Measurements from ENCODE around the gene MFAP4.

Gene MFAP4

DNA sequence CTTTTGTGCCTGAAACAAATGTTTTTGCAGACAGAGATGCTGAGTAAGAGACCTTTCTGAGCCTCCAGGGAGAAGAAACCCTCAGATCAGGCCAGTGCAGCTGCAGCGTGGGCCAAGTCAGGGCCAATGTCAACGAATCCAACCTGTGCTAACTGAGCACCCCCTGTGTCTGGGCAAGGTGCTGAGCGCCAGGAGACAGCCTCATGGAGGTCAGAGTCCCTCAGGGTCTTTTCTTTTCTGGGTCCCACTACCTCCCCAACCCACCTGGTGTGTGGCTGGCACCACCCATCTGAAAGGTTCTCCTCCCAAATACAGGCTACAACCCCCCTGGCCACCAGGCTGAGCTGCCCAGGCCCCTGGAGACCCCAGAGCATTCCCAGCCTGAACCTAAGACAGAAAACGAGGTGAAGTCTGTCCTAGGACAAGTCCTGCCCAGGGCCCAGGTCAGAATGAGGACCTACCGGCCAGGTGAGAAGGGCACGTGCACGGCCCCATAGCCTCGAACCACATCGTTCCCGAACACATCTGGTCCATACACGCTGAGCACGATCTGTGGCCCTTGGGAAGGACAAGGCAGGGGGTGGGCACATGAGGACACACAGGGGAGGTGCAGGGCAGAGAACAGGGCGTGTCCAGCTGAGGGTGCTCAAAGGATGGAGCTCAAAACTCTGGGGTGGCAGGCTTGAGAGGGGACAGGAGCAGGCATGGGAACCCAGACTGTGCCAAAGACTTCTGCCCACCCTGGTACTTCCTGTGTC is 39.5 kb downstream of the MFAP4 start:
- DNase-seq: peak; percentile 49

DNA sequence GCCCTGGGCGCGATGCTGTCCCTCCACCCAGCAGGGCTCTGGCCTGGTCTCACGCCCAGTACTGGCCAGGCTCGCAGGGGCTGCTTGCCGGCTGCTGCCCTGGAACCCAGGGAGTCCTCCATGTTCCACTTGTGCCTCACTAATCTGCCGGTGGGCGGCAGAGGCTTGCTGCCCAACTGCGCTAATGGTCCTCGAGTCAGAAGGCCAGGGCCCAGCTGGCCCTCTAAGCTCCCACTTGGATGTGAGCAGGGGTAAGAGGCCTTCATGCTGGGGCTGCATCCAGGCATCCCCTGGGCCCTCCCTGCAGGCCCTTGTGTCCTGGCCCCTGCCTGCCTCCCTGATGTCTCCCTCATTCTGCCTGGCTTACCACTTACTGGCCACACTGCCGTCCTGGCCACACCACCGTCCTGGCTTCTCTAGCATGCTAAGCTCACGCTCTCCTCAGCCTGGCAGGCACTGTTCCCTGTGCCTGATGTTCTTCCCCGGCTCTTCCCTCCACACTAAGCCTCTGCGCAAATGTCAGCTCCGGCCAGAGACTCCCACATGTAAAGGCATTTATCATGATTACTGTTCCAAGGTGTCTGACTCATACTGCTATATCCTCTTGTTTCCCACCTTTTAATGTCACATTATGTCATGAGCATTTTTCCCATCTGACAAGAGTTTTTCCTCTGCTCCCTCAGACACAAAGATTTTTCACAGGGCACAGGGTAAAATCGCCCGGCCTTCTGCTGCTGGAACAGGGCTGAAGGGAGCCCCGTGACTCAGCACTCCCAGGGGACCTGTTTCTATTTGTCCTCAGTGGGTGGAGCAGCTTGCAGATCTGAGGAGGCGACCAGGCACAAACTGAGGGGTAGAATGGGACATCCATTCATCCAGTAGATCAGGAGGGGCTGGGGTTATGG is 40.4 kb downstream of the MFAP4 start:
- peak; percentile 81 for DNase-seq

DNA sequence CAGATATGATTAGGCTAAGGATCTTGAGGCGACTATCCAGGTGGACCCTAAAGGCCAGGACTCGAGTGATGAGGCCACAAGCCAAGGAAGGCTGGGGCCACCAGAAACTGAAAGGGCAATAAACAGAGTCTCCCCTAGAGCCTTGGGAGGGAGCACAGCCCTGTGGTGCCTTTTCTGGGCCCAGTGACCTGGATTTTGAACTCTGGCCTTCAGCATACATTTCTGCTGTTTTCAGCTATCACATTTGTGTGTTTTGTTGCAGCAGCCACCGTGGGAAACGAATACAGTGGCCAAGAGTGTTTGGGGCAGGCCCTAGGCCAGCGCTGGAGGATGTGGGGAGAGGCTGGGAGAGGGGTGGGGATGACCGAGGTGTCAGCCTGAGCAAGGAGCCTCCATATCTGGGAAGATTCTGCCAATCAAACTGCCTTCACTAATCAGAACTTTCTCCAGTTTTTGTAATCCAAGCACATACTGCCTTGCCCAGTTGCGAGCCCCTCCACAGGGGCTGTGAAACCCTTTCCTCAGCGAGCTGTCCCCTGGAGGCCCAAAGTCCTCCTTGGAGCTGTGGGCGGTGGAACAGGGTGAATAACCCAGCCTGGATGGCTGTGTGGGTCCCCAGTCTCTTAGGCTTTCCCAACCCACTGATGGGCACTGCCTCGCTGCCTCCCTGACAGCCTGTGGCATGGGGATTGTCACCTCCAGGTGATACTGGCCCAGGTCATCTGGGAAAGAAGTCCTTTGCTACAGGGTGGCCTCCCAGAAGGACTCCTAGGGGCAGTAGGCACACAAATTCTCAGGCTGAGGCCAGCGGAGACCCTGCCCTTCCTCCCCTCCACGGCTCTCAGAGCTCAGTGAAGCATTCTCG is 41.3 kb downstream of the MFAP4 start:
- peak; percentile 52 for DNase-seq

DNA sequence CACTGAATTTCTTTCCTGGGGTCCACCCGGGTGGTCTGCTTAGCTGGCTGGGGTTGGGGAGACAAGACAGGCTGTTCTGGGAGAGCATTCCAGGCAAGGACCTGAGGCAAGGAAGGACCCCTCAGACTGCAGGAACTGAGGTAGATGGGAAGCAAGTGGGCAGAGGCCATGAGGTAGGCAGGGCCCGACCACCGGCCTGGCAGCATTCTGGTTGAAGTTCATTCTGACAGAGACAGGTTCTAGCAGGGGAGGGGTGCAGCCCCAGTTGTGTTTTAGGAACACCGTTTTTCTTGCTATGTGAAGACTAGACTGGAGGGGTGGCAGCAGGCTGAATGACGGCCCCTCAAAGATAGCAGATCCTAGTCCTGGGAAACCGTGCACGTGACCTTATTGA is 41.9 kb downstream of the MFAP4 start:
- DNase-seq: peak; percentile 54

DNA sequence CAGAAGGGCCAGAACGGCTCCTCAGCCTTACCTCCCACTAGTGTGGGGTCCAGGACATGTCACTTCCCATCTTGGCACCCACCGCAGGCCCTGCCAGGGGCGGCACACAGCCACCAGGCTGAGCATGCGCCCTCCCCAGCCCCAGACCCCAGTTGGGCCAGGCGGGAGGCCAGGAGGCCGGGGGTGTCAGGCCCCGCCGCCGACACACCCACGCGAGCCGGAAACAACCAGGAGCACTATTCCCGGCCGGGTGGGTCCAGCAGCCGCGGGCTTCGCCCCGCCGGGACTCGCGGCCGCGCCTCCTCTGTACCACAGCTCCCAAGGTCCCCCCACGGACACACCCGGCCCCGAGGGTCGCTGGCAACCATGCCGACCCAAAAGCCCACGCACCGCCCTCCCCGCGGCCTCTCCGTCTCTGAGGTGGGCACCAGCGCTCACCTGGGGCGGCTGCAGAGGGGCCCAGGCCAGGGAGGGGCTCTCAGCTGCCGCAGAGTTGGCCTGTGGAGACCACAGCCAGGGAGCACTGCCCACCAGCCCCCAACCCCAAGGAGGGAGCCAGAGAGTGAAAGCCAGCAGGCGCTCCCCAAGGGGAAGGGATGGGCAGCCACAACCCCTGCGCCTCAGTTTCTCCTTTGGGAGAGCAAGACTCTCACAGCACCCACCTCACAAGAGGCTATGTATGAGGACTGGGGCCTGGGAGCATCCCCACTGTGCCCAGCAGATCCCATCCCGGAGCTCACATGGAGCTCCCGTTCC is 42.5 kb downstream of the MFAP4 start:
- peak; percentile 53 for DNase-seq

DNA sequence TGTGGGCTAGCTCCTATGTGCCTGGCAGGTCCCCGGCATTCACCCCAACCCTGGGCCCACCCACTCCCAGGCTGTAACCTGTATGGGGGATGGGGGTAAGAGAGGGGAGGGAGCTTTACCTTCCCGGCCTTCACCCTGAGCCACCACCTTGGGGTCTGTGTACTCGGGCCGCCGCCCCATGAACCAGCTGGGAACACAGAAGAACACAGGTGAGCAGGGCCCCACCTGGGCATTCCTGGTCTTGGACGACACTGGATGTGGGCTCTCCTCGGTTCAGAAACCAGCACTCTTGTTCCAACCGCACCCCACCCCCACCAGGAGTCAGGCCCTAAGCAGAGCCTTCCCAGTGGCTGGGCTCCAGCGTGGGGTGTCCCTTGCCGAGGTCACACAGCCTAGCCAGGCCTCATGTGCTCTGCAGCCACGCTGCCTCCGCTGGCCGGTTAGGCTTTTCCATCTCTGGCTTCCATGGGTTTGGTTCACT is 43.3 kb downstream of the MFAP4 start:
- DNase-seq: peak; percentile 65

DNA sequence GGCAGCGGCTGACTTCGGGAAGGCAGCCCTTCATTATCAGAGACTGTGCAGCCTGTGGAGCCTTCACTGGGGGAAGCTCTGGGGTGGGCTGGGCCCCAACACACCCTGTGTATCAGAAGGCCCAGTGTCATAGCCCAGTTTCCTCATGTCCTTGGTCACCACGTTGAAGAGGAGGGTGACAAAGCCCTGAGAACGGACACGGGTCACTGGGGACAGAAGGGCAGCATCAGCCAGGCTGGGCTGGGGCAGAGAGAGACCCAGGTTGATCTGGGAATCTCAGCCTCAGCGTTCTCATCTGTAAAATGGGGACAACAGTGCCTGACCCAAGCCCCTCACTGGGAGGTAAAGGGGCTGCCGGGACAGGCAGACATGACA is 43.7 kb downstream of the MFAP4 start:
- DNase-seq: no peak

DNA sequence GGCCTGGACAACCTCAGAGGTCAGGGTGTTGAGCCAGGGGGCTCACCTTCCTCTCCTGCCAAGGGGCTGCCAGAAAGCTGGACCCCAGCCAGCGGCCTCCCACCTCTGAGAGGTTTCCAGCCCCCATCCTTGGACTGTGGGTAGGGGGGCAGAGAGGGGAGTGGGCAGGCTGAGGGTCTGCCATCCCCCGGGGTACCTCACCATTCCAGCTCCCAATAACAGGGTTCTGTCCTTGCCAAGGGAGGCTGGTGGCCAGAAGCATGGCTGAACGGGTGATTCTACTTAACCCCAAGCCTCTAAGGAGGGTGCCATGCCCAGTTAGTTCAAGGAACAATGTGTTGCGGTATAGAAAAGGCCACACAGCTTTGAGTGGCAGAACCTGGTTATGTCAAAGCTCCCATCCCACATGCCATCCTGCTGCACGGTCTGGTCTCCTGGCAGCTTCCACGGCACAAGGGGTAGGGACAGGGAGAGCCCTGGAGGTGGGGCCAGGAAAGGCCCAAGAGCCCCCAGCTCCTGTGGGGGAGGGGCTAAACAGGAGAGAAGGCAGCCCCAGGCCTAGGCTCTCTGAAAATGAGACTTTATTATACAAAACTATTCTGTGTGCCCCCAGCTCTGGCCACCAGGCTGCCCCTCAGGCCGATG is 44.3 kb downstream of the MFAP4 start:
- peak; percentile 50 for DNase-seq

DNA sequence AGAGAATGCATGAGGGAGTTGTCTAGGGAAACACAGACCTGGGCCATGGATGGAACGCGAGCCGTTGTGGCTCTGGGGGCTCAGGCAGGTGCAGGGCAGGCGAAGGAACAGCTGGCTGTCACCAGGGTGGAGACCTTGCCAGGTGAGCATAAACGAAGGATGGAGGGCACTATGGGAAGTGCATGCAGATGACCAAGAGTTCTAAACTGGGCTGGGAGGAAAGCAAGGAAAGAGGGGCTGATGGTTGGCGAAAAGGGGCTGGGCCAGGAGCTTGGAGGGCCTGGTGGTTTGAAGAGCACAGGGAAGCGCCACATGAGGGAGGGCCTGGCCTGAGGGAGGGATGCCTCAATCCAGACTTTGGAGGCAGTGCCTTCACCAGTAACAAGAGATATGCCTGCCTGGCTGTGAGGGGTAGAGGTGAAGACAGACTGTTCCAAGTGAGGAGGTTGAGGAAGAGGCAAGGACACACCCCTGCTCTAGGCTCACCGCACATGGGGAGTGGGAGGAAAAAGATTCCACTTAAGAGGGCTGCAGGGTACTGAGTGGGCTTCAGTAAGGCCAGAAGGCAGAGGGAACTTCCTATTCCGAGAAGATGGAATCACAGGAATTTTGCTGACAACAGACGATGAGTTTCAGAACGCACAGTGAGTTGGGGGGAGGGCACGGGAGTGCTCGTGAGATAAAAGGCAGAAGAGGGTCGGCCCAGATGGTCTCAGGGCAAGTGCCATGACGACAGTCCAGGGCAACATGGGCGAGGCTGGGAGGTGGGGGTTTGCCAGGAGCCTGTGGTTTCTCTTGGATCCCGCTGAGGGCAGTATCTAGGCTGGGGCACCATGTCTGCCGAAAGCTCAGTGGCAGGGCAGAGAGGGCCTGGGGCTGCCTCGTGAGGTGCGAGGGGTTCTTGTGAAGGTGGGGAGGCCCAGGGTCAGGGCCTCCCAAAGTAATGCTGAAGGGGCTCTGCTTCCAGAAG is 45.1 kb downstream of the MFAP4 start:
- peak; percentile 86 for DNase-seq

DNA sequence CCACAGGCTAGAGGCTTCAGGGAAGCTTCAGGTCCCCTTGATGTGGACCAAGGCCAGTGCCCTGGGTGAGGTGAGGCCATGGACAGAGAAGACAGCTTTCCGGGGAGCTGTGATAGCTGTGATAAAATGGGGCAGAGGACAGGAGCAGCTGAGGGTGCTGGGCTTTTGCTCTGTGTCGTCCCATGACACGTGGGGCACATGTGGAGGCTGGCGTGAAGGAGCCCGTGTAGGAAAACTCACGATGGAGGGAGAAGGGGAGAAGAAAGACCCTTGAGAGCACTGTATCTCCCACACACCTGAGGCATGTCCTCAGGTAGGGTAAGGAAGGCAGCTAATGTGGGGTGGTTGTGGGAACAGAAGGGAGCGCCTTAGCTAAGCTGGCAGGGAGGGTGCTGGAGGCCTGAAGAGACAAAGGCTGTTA is 45.8 kb downstream of the MFAP4 start:
- DNase-seq: peak; percentile 54

DNA sequence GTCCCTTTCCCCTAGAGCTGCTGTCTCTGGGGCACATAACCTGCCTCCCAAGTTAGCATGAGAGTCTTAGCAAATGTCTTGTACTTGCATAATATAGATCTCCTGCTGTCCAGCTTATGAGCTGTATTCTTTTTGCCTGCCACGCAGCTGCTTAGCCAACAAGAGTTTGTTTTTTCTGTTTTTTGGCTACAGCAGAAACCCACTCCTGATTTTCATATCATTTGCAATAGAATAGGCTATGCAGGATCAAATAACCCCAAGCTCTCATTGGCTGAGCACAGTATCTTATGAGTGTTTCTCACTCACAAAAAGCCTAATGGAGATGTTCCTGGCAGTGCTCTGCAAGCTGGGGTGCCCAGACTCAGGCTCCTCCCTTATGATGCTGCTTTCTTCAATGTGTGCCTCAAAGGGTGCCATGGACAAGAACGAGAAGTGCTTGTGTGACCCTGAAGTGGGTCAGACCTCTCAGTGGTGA is 47.6 kb downstream of the MFAP4 start:
- DNase-seq: no peak

DNA sequence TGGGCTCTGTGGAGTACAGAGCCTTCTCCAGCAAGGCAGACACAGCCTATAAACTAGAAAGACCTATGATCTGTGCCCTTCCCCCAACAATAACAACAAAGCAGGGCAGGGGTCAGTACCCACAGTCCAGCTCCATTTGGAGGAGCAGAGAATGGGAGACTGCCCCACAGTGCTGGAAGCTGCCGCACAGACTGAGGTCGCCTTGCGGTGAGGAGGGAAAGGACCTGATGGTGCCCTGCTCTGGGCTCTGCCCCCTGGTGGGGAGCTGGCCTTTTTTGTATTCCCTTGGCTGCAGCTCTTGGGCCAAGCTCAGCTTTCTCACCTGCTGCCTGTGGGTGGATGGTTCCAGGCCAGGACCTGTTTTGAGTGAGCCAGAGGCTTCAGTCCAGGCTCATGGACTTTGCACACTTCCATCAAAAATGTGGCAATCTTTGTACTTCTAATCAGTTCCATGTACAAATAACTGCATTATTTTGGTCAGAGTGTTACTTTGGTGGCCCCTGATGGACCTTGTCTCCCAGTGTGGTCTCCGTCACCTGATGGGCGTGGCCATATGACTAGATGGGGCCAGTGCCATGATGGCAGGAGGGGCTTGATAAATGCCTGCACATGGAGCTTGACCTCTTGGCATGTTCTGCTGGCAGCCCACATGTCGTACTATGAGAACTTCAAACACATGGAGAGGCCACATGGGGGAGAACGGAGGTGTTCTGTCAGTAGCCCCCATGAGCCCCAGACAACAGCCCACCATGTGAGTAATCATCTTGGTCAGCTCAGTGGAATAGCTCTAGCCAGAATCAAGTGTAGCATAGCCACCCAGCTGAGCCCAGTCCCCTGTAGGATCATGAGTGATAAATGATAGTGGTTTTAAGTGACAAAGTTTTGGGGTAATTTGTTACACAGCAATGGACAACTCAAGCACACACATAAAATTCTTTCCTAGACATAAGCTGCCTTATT is 48.7 kb downstream of the MFAP4 start:
- DNase-seq: peak; percentile 93

DNA sequence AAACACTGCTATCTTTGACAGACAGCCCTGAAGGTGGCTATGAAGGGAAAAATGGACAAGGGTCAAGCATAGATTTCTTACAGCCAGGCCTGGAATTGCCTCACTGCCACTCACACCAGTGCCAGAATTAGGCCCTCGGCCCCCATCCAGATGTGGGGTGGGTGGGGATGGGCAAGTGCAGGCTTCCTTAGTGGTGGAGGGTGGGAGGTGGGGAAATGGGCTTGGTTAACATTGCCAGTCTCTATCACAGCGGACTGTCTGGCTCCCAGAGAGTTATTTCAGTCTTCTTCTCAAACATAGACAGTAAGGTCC is 49.3 kb downstream of the MFAP4 start:
- peak; percentile 54 for DNase-seq

DNA sequence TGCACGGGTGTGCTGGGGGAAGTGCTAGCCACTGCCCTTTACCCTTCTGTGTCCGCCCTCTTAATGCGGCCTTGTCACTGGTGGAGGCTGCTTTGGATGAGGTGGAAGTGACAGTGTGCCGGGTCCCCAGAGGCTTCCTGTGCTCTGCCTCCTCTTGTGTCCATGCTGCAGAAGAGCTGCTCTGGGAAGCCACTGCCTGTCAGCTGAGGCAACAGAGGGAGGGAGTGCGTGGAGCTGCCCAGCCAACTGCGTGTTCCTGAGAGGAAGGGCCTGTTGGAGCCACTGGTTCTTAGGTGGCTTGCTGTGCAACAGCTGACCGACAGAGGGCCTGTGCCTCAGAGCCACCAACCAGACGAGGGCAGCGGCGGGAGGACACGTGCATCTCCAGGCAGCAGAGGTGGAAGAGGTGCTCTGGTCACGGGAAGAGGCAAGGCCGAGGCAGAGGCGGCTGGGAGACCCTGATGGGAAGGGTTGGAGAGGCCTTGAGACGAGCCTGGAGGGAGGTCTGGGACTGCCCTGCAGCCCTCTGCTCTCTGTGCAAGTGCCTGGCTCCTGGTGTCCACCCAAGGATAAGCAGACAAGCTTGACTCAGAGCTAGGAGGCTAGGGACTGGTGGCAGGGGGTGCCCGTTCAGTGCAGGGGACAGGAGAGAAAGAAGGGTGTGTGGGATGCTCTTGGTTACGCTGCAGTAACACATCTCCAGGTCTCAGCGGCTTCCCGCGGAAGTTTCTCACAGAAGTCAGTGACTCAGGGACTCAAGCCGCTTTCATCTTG is 49.9 kb downstream of the MFAP4 start:
- DNase-seq: peak; percentile 90

DNA sequence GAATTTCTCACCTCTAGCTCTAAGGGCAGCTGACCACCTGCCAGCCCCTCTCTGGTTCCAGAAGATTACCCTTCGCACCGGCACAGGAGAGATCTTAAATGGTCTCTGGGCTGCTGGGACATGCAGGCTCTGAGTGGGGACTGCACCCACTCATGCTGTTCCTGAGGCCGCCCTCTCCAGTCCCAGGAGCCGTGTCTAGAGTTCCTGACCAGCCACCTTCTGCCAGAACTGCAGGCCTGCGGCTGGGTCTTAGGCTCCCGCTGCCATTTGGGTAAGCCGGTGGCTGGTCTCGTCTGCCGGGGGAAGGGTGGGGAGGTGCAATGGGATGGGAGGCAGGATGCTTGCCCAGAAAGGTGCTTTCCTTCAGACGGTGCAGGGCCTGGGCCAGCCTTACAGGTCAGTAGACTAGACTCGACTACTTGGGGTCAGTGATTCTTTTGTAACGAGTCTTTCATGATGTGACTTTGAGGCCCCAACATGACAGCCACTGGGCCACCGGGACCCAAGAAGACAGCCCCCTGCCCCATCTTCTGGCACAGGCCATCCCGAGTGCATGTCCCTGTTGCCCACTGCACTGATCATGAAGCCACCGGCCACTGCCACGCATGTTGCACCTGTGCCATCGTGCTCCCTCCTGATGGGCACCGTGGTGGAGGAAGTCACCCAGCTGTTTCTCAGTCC is 50.9 kb downstream of the MFAP4 start:
- DNase-seq: peak; percentile 55

DNA sequence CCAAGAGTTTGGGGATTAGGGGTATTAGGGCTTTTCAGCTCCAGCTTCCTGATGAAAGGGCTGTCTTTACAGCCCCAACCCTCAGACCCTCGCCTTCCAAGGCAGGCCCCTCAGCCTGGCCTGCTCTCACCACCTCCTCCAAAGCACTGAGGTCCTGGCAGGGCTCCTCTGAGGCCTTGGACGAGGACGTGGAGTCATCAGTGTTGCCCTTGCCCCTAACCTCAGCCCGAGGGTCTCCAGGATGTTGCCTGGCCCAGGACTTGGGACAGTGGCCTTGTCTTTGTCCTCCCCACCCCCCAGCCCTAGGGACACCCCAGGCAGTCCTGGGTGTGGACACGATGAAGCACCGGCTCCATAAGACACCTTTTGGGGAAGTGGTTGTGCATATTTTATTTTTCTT is 52.7 kb downstream of the MFAP4 start:
- no peak for DNase-seq

DNA sequence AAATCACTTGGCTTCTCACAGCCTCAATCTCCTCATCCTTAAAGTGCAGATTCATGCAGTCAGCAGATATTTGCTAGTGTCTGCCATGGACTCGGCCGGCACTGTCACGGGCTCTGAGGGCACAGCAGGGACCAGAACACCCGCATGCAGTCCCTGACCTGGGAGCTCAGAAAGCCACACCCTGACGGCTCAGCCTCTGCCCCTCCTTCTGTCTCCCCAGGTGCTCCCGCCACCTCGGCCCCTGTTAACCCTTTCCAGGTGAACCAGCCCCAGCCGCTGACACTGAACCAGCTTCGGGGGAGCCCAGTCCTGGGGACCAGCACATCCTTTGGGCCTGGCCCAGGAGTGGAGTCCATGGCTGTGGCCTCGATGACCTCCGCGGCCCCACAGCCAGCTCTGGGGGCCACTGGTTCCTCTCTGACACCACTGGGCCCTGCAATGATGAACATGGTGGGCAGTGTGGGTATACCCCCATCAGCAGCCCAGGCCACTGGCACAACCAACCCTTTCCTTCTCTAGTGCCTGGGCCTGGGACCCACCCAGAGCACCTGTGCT is 53.2 kb downstream of the MFAP4 start:
- DNase-seq: peak; percentile 48

All from islet precursor cell (in vitro differentiated cells).